ENCODE results near the gene ITPRID2. TPM values are rescaled to one million over a fixed set of nuclear protein-coding genes. Genes with fewer than 3 reads are reported as not detected.

ITPRID2 gene
- total RNA-seq, 1 donor, result 286 TPM

DNA sequence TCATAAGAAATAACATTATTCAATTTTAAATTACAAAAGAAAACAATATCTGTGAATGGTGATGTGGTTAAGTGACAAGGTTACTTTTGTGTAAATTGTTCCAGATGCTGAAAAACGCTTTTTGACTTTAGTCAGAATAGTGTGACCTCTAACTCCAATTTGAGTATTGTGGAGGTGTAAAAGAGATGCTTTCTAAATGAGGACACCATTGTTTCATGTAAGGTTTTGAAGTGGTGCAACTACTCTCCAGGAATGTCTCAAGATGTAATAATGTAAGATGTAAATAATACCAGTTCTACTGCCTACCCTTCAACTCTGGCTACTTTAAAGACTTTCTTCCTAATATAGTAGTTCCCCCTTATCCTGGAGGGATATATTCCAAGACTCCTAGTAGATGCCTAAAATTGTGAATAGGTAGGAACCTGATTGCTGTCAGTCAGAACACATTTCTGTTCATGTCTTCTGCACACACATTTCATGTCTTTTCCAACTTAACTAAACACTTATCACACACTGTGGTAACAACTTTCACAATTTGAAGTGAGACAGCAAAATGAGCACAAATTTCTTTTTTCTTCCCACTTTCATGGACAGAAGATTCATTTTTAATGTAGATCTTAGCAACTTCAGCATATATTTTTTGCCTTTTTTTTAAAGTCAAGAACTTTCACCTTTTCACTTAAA is 55.1 kb downstream of the ITPRID2 start:
- no peak for DNase-seq (ENCODE audit: low read depth)
- TF ChIP-seq, protein P1, sequence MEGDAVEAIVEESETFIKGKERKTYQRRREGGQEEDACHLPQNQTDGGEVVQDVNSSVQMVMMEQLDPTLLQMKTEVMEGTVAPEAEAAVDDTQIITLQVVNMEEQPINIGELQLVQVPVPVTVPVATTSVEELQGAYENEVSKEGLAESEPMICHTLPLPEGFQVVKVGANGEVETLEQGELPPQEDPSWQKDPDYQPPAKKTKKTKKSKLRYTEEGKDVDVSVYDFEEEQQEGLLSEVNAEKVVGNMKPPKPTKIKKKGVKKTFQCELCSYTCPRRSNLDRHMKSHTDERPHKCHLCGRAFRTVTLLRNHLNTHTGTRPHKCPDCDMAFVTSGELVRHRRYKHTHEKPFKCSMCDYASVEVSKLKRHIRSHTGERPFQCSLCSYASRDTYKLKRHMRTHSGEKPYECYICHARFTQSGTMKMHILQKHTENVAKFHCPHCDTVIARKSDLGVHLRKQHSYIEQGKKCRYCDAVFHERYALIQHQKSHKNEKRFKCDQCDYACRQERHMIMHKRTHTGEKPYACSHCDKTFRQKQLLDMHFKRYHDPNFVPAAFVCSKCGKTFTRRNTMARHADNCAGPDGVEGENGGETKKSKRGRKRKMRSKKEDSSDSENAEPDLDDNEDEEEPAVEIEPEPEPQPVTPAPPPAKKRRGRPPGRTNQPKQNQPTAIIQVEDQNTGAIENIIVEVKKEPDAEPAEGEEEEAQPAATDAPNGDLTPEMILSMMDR (IDR thresholded peaks at IDR 0.05; ENCODE audit: insufficient read depth, low read length), result no peak

DNA sequence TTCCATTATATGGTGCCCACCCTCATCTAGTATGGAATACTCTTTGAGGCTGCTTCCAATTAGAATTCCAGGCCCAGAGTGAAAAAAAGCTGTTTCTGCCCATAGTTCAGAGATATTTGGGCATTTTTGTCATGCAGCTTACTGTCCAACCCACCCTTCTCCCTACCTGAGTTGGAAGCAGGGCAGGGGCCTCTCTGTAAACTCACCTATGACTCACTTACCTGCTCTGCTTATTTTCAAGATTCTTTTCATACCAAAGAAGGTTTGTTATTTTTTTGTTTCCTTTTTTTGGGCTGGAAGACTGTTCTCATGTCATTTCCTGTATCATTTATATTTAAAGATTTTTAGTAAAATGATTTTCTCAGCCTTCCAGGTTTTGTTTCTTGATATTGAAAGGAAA is 55.7 kb downstream of the ITPRID2 start:
- DNase-seq (ENCODE audit: low read depth), result no peak
- TF ChIP-seq, protein P1 (IDR thresholded peaks at IDR 0.05; ENCODE audit: insufficient read depth, low read length), result no peak
- H3K4me3 ChIP-seq (ENCODE audit: low read depth, low read length), result no peak overlapping the region

More for the DNA sequence above, 55.1 kb downstream of the ITPRID2 start:
- no peak overlapping the region for H3K4me3 ChIP-seq (ENCODE audit: low read depth, low read length)

DNA sequence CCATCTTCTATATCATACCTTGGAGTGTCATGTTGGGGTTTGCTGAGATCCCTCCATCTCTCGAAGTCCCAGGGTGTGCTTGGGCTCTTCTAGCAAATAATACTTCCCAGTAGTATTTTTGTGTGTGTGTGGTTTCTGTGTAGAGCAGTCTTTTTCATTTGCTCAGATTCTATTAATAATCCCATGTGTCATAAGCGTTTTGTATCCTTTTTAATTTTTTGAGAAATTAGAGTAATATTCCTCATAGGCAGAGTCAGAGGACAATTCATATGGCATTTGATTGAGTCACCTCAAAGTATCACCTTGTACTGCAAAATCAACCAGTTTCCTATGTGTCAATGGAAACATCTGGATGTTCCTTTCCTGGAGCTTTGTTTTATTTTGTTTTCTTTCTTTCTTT is 56.7 kb downstream of the ITPRID2 start:
- no peak overlapping the region for H3K4me3 ChIP-seq (ENCODE audit: low read depth, low read length)
- TF ChIP-seq, protein P1 (IDR thresholded peaks at IDR 0.05; ENCODE audit: insufficient read depth, low read length), result no peak
- no peak for DNase-seq (ENCODE audit: low read depth)

DNA sequence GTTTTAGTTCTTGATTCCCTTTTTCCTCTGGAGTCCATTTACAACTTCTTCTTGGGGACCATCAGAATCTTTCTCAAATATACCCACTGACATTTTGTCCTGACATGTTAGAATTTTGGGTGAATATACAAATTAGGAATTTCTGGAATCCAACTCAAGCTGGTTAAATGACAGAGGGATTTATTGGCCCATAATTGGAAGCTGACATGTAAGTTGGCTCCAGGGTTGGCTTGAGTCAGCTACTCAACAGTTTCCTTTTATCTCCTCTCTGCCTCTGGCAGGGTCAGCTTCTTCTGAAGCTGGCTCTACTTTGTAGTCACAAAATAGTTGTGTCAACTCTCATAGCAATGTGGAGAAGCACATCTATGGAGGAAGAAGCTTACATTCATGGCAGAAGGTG is 57.5 kb downstream of the ITPRID2 start:
- TF ChIP-seq, protein P1 (IDR thresholded peaks at IDR 0.05; ENCODE audit: insufficient read depth, low read length), result no peak
- DNase-seq (ENCODE audit: low read depth), result peak; percentile 53
- H3K4me3 ChIP-seq (ENCODE audit: low read depth, low read length), result no peak overlapping the region

DNA sequence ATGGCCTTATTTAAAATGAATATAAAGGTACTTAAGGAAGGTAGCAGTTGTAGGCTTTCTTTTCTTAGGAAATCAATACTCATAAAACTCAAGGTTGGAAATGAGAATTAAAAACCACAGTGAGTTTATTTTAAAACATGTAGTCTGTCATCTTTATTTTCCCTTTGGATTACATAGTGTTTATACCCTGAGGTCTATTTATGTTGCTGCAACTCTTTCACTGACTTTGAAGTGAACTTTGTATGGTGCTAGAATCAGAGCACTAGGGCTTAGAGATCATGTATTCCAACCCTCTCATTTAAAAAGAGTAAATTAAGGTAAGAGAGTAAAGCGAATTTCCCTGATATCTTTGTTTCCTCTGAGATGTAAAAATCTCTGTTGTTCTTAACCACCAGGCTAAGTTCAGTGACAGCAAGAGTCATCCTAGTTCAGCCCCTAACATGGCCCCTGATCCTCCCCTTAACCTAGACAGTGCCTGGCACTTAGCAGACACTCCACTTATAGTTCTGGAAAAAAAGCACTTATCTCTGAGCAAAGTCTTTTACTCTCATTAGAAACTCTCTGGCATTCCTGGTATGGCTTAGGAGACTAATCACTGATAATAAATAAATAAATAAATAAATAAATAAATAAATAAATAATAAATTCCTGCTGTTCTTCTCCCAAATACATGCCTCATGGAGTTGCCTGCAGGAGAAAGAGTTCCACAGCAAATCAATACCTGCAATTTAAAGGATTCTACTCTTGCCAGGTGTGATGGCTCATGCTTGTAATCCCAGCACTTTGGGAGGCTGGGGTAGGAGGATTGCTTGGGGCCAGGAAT is 61.1 kb downstream of the ITPRID2 start:
- no peak for DNase-seq (ENCODE audit: low read depth)
- H3K4me3 ChIP-seq (ENCODE audit: low read depth, low read length), result no peak overlapping the region
- TF ChIP-seq, protein P1 (IDR thresholded peaks at IDR 0.05; ENCODE audit: insufficient read depth, low read length), result no peak

DNA sequence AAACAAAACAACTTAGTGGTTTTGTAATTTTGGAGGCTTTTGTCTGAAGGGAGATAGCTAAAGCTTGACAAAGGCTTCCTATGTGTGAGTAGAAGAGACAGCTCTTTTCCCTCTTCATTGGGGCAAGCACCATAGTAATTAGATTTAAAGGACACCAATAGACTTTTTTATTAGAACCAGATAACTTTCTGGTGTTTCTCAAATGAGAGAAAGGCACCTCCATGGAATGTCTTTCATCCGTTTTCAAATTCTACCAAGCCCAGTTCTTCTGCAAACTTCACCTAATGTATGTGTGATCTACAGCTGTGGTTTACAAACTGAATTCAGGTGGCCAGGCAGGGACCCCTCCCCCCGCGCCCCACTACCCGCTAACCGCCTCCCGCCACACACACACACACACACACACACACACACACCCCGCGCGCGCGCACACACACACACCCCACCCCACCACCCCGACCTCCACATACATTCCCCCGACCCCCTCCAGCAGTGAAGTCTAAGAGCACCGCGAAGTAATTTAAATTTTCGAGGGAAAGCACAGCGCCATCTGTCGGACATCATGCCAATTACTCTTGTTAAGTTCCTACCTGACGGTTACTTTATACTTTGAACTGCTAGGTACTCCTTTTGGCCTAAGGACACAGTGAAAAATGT is 62.5 kb downstream of the ITPRID2 start:
- DNase-seq (ENCODE audit: low read depth), result peak; percentile 73
- peak overlapping the region; percentile 34 for H3K4me3 ChIP-seq (ENCODE audit: low read depth, low read length)
- TF ChIP-seq, protein P1 (IDR thresholded peaks at IDR 0.05; ENCODE audit: insufficient read depth, low read length), result peak; percentile 69

All from fibroblast of the aortic adventitia (primary cell).